ENCODE measurements around the gene C19orf38. TPM values are rescaled to one million over a fixed set of nuclear protein-coding genes. Genes with fewer than 3 reads are reported as not detected.

Gene C19orf38
- total and polyA plus RNA-seq, 2 of the 4 experiments (the other 2 are of a cell fraction) = 0.18 to 0.19 TPM

- ChIA-PET POLR2A (ENCODE audit: unreplicated experiment) (no interaction called here), CTCF (no interaction called here)
- no peak overlapping the region for H2AK5ac ChIP-seq (ENCODE audit: low read depth, low read length)
- H2BK20ac ChIP-seq (ENCODE audit: low read depth, low read length) = no peak overlapping the region
- no peaks in the 10 kb centered on the region; the same call in 1 of the 2 replicates for H4K20me1 ChIP-seq (ENCODE audit: insufficient read depth, low read length)
- peaks cover 5% of the 10 kb centered on the region; the same call in 1 of the 2 replicates for H3K36me3 ChIP-seq (ENCODE audit: control insufficient read depth, insufficient read depth, low read length)
- H2AK9ac ChIP-seq (replicated peaks; ENCODE audit: low read depth, low read length, poor library complexity) = no peak overlapping the region
- no peak overlapping the region for H3K14ac ChIP-seq (replicated peaks; ENCODE audit: low read depth, low read length)
- peaks cover 5% of the 10 kb centered on the region for H3K9me3 ChIP-seq (ENCODE audit: control insufficient read depth, insufficient read depth, low read length)
- no peak for DNase-seq
- no peak overlapping the region for H2BK5ac ChIP-seq (ENCODE audit: low read depth, low read length, poor library complexity, severe bottlenecking)
- H3K9ac ChIP-seq (ENCODE audit: low read depth, low read length) = no peak overlapping the region
- H4K91ac ChIP-seq (ENCODE audit: insufficient read depth, low read depth, low read length) = no peak overlapping the region
- no TSS peak for BruUV-seq (replicated peaks)
- no peak overlapping the region for H2BK120ac ChIP-seq (ENCODE audit: low read depth, low read length)
- H3K56ac ChIP-seq (ENCODE audit: extremely low read depth, insufficient read depth, low read length) = no peak overlapping the region
- peaks cover 9% of the 10 kb centered on the region for H3K4me1 ChIP-seq (ENCODE audit: control insufficient read depth, insufficient read depth, low read length)
- TF ChIP-seq MXI1 (IDR thresholded peaks at IDR 0.05; ENCODE audit: borderline replicate concordance, low read depth, low read length) (no peak), POLR2A (IDR thresholded peaks at IDR 0.05; ENCODE audit: low read depth, low read length) (no peak), MAFK (IDR thresholded peaks at IDR 0.05; ENCODE audit: low read depth, low read length) (no peak), BHLHE40 (IDR thresholded peaks at IDR 0.05; ENCODE audit: low read depth, low read length) (no peak)
- no peak overlapping the region for H2BK15ac ChIP-seq (ENCODE audit: low read depth, low read length)
- no peak overlapping the region for H3K4me3 ChIP-seq (ENCODE audit: insufficient read depth, low read depth, low read length)
- no peak overlapping the region for H4K8ac ChIP-seq (ENCODE audit: low read depth in 2 of 2, low read length in 2 of 2)
- intact Hi-C loops (cut with micrococcal nuclease) (no loop called here), dilution Hi-C loops (cut with HindIII; ENCODE audit: low sequenced_read_pairs, unreplicated experiment) (no loop called here), in situ Hi-C loops (cut with MboI; ENCODE audit: low sequenced_read_pairs) (no loop called here)
- no peak overlapping the region for H3K18ac ChIP-seq (ENCODE audit: low read depth, low read length)
- no peak for ATAC-seq (ENCODE audit: low read depth)
- no peak overlapping the region for H3K4ac ChIP-seq (ENCODE audit: low read depth, low read length)
- H3K27ac ChIP-seq (ENCODE audit: insufficient read depth, low read length) = no peak overlapping the region
- H3K4me2 ChIP-seq (ENCODE audit: low read depth, low read length) = no peak overlapping the region
- H4K5ac ChIP-seq (ENCODE audit: low read depth, low read length) = no peak overlapping the region
- no CpG with 5 or more reads among the region's 10 CpGs for WGBS, 2 experiments (ENCODE audit: extremely low coverage in 2 of 2, insufficient read length in 1 of 2)
- H3K9me1 ChIP-seq (ENCODE audit: insufficient read depth, low read length) = peaks cover 7% of the 10 kb centered on the region; the same call in 1 of the 2 replicates
- H3K79me1 ChIP-seq (ENCODE audit: low read depth in 1 of 2, low read length in 2 of 2) = peaks cover 11 to 17% of the 10 kb centered on the region in 2 experiments; a peak in 3 of 4 replicates
- no peak overlapping the region for H2AFZ ChIP-seq (replicated peaks; ENCODE audit: low read length, poor library complexity)
- no peaks in the 10 kb centered on the region; the same call in 1 of the 2 replicates for H3K27me3 ChIP-seq (ENCODE audit: control insufficient read depth, insufficient read depth, low read length)
- H3K23ac ChIP-seq (ENCODE audit: low read depth, low read length) = no peak overlapping the region
Observed at GRCh38 chr19:10839114-10840050, 8.8 kb upstream of the C19orf38 start.

Measured in IMR-90 (cell line).